OCI-LY3 (cell line): ENCODE measurements around the gene LGALS1.

Experiments used
- CTCF ChIP-seq: fragments of 200-600, 300-600 bp; sonication (generic); IDR thresholded peaks from 2 replicates; pipeline ENCODE4 v1.5.1; 2014; ENCODE audit warnings: antibody characterized with exemption, low read length, low read depth
- EZH2phosphoT487 ChIP-seq: fragments of 200-600 bp; shearing (Covaris generic); IDR thresholded peaks from 2 replicates; pipeline ENCODE4 v1.6.1; 2018; ENCODE audit warnings: antibody characterized with exemption, mixed run types, low read depth

GRCh38 chr22:37639070-37639760 is 36.2 kb upstream of the LGALS1 start, which contains the start of gene SH3BP1:
- TF ChIP-seq CTCF (no peak), EZH2phosphoT487 (no peak)
